UCSD-AML1 (cell line): Measurements from ENCODE around the gene MEIOB.
"Not testable (repeated sequence)": the region's sequence is repeated elsewhere in the genome, so short reads cannot be mapped to it uniquely, and the experiment has no call there.

ENCODE experiments used
- DNase-seq: peaks from one replicate; lab custom pipeline; 2025; ENCODE audit not compliant: unreplicated experiment; lab: John Stamatoyannopoulos, UW

Gene MEIOB

DNA sequence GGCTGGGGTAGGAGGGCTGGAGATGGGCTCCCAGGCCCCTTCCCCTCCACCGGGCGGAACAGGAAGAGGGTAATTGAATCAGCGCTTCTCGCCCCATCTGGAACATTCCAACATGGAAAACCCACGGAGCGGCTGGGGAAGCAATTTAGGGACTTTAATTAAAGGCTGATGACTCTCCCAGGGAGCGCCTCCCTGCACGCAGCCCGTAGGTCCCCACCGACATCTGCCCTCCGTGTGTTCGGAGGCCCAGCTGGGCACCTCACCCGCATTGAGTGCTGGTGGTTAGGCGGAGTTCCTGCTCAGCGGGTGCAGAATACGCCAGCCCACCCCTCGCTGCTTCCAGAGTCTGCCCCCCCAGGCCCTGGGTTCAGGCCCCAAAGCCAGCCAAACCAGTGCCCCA is 36.2 kb upstream of the MEIOB start:
- DNase-seq = no peak

DNA sequence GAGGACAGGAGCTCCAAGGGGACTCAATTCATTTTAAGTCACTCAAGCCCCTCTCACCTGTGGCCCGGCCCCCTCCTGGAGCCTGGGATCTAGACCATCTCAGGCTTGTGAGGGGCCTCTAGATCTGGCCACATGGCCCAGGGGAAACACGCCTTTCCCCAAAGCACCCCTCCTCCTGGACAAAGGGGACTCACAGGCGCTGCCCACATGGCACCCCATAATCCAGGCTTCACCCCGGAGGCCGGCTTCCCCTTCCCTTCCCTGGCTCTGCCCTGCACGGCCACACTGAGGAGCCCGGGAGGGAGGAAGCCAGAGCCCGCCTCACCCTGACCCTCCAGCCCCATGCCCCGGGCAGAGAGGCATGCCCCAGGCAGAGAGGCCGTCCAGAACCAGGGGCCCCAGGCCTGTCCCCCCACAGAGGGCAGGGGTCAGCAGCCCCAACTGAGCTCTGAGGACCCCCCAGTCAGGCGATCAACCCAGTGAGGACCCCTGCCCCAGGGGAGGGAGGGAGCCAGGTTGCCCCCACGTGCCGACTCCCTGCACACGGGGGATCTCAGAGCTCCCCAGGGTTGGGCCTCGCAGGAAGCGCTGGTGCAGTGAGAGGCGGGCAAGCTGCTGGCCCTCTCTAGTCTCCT is 35.4 kb upstream of the MEIOB start:
- DNase-seq = no peak

DNA sequence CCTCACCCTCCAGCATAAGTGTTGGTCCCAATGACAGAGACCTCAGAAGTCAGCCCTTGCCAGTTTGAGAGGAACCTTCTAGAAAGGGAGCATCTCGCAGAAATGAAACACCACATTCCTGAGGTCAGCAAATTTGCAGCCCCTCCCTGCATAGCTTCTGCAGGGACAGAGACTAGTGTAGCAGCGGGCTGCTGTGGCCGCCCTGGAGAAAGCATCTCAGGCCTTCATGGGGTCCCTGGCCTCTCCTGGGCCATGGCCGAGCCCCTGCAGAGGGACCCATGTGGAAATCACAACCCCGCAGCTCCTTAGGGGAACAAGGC is 34.8 kb upstream of the MEIOB start:
- no peak for DNase-seq

DNA sequence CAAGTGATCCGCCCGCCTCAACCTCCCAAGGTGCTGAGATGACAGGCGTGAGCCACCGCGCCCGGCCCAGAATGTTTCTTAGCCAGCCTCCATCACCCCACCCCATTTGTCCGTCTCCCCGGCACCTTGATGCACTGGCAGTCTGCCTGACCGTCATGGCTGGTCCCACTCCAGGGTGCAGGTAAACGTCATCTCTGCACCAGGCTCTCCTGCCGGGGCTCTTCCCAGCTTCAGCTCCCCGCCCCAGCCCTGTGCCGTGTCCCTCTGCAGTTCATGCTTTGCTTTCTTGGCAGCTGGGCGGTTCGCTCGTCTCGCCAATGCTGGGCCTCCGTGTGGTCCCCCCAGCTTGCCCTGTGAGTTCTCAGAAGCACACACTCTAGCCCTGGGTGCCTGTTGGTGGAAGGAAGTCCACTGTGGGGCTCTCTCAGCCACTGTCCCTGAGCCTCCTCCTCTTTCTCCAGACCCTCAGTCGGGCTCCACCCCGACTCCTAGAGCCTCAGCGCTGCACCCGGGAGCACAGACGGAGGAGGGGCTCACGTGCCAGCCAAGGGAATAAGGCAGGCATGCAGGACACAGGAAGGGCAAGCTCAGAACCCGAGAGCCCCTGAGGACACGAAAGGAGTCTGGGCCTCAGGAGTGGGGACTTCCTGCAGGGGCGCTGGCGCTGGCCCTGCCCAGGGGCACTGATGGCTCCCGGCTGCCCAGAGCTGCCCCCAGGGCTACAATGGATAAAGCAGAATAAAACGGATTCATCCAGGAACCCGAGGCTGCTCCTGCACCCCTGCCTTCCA is 34.3 kb upstream of the MEIOB start:
- DNase-seq = no peak

DNA sequence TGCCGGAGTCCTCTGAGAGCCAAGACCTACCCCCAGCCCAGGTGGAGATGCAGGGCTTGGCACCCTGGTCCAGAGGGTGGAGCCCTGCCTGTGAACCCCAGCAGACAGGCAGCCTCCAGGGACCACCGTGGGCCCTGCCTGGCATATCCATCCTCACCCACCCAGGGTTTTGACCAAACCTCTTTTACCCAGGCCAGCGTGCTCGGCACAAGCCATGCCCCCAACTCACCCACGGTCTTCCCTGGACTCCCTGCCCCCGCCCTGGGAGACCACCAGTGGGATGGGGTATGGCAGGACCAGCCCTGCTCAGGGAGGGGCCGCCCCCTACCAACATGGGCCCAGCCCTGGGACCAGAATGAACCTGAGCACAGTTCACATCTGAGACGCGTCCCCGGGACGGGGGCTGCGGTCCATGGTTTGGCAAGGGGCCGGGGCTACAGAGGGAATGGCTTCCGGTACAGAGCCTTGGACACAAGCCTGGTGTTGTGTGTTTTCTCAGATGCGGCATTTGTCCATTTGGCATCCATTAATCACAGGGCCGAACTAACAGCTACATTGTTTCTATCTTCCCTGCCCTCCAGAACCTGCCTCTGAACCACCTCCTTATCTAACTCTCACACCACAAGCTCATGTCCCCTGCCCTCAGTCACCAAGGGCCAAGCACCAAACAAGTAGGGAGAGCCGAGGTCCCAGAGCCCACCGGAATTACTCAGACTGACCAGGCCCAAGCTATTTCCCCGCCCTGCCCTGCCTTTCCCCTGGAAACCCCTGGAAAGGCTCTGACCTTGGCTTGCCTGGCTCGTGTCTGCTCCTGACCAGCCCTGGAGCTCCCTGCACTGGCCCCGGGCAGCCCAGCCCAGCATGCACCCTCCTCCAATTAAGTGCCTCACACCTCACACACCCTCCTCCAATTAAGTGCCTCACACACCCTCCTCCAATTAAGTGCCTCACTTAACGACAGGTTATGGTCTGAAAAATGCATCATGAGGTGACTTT is 32.2 kb upstream of the MEIOB start:
- DNase-seq = no peak

DNA sequence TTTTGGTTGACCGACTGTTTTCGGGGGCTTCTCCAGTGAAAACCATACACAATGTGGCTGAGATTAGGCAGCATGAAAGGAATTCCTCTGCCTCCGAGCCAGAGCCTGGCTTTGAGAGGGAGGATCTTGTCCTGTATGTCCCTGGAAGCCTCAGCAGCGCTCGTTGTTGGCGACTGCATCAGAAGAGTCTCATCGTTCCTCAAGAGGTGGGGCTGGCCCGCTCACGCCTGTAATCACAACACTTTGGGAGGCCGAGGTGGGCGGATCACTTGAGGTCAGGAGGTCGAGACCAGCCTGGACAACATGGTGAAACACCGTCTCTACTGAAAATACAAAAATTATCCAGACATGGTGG is 31.2 kb upstream of the MEIOB start:
- no peak for DNase-seq

DNA sequence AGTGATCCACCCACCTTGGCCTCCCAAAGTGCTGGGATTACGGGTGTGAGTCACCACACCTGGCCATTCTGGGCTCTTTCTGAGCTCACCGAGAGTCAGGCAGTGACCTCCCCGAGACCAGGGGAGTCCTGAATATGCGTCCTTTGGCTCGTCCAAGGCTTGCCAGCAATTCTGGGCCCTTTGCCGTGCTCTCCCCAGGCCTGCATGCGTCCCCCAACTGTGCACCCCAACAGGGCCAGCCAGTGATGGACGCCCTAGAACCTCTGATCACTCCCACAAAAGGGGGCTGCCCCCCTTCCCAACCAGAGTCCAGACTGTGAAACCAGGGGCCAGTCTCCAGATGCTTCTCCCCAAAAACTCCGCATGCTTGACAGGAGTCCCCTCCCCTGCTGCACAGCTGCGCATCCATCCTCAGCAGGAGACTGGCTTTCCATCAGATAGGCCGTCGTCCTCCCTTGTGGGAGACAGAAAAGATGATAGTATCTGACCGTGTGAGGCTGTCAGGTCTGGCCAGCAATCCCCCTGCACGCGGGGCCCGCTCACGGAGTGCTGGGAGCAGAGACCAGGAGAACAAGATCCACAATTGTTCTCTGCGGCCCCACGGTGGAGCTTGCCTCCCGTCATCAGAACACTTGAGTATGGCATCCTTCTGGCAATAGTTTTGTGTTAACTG is 30.7 kb upstream of the MEIOB start:
- DNase-seq = no peak

DNA sequence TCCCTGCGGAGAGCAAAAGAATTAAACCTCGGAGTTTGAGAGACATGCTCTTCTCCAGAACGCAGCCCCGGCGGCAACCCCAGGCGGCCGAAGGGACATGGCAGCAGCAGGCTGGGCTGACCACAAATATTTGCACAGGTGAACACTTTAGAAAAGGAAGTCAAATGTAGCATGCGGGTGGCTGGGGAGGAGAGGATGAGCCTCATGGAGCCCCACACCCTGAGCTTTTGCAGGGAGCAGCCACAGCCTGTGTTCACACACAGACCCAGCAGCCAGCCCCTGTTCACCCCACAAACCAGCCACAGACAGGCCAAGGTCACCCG is 28.4 kb upstream of the MEIOB start:
- no peak for DNase-seq

DNA sequence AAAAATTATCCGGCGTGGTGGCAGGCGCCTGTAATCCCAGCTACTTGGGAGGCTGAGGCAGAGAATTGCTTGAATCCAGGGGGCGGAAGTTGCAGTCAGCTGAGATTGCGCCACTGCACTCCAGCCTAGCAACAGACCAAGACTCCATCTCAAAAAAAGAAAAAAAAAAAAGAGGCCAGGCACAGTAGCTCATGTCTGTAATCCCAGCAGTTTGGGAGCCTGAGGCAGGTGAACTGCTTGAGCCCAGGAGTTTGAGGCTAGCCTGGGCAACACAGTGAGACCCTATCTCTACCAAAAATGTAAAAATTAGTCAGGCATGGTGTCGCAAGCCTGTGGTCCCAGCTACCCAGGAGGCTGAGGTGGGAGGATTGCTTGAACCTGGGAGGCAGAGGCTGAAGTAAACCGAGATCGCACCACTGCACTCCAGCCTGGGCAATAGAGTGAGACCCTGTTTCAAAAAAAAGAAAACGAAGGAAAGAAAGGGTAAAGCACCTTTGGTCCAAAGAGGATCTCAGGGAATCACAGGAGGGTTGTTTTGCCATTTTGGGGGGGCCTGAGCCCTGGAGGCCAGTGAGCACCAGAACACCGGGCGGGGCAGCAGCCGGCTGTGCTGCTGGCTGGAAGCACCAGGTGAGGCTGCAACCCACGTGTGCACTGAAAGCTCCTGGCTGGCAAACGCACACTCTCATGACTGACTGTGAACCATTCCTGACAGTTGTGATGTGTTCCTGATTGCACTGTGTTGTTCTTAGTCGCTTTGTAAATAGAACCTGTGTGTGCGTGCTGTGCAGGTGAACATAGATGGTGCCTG is 27.9 kb upstream of the MEIOB start:
- no peak for DNase-seq

DNA sequence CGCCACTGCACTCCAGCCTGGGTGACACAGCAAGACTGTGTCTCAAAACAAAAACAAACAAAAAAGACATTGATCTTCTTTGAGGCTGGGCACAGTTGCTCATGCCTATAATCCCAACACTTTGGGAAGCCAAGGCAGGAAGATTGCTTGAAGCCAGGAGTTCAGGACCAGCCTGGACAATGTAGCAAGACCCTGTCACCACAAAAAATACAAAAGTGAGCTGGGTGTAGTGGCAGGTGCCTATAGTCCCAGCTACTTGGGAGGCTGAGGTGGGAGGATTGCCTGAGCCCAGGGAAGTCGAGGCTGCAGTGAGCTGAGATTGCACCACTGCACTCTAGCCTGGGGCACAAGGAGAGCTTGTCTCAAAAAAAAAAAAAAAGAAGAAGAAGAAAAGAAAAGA is 25.7 kb upstream of the MEIOB start:
- DNase-seq = not testable (repeated sequence)

DNA sequence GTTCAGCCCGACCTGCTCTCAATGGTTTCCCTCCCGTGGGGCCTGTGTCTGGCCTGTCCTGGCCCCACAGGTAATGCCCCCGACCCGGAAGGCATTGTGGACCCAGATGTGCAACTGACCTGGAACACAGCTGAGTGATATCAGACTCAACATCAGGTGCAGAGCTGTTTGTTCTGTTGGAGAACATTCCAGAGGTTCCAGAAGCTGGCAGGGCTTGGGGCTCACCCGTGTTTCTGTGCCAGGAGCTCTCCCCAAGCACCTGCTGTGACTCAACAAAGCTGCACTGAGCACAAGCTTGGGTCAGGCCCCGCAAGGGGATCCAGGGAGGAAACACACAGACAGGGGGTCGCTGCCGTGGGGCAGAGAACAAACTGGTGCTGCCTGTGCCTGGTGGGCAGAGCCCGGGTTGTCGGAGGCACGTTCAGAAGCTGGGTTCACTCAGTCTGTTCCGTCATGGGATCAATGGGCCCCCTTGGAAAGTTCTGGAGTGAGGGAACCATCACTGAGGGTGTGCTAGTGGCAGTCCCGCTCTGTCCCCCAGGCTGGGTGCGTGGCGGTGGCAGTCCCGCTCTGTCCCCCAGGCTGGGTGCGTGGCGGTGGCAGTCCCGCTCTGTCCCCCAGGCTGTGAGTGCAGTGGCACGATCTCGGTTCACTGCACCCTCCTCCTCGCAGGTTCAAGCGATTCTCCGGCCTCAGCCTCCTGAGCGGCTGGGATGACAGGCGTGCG is 24.1 kb upstream of the MEIOB start:
- no peak for DNase-seq

DNA sequence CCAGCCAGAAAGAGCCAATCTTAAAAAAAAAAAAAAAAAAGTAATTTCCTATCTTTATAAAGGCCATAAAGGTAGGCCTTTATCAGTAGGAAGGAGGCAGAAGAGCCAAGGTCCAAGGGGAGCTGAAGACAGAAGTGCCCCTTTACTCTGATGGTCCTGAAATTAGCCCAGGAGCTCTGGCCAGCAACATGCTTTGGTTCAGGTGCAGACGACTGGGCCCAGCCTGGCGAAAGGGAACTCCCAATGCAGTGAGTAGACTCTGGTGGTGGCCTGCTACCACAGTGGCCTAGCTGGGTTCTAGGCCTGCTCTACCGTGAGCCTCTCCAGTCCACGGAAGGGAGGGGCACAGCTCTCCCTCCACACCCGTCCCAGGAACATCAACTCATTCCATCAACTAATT is 23.1 kb upstream of the MEIOB start:
- no peak for DNase-seq

DNA sequence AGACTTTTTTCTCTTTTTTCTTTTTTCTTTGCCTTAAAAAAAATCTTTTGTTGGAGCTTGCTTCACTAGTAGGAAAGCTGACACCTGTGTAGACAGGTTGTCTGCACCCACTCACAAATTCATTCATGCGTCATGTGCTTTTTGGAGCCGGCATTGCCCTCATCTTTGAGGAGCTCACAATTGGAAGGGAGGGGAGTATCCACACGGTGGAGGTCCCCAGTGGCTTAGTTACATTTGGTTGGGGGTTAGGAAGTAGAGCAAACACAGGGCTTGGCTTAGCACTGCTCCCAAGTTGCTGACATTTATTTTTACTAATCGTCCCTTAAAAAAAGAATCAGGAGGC is 18.7 kb upstream of the MEIOB start:
- DNase-seq = no peak

DNA sequence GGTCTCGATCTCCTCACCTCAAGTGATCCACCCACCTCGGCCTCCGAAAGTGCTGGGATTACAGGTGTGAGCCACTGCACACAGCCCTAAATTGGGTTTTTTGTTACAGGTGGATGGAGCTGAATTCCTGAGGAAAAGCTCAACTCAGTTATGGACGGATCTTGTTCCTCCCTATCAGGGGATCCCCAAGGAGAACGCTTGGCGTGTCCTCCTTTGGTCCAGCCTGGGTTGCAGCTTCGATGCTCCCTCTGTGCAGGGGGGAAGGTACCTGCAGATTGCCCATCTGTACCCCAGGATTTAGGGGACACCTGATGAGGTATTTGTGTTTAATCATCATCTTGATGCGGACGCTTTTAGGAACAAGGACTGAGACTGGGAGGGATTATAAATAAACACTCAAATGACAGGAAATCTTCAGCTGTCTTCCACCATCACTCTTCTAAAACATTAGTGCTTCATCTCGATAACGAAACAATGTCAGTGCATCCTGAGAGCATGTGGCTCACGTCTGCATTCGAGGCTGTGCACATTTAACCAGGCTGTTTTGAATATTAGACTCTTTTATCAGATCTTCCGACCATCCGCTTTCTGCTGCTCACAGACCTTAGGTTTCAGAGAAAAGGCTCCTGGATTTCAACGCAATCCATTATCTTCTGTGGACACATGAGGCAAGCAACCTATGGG is 18.2 kb upstream of the MEIOB start:
- no peak for DNase-seq

DNA sequence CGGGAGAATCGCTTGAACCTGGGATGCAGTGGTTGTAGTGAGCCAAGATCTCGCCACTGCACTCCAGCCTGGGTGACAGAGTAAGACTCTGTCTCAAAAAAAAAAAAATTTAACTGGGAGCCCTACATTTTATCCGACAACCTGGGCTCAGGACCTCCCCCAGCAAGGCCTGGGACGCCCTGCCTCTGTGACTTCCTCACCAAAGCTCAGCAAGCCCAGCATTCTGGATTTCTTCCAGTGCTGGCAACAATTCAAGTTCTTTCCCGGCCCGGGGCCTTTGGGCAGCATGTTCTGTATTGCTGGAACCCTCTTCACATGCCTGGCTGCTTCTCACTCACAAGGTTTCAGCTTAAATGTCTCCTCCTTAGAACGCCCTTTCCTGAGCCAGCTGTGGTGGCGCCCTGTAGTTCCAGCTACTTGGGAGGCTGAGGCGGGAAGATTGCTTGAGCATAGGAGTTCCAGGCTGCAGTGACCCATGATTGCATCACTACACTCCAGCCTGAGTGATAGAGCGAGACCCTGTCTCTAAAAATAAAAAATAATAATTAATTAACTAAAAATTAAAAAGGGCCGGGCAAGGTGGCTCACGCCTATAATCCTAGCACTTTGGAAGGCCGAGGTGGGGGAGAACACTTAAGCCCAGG is 15.9 kb upstream of the MEIOB start:
- no peak for DNase-seq

DNA sequence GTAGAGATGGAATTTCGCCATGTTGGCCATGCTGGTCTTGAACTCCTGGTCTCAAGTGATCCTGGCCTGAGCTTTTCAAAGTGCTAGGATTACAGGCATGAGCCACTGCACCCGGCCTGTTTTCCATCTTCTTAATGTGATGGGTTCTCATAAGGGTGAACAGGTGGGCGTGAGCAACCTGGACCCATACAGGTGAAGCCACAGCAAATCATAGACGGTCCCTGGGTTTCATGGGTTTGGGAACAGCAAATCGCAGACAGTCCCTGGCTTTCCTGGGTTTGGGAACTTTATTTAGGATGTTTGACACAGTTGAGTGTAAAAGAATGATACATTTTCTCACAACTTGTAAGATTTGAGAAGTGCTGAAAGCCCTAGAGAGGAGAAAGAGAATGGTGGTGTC is 12.9 kb upstream of the MEIOB start:
- no peak for DNase-seq

DNA sequence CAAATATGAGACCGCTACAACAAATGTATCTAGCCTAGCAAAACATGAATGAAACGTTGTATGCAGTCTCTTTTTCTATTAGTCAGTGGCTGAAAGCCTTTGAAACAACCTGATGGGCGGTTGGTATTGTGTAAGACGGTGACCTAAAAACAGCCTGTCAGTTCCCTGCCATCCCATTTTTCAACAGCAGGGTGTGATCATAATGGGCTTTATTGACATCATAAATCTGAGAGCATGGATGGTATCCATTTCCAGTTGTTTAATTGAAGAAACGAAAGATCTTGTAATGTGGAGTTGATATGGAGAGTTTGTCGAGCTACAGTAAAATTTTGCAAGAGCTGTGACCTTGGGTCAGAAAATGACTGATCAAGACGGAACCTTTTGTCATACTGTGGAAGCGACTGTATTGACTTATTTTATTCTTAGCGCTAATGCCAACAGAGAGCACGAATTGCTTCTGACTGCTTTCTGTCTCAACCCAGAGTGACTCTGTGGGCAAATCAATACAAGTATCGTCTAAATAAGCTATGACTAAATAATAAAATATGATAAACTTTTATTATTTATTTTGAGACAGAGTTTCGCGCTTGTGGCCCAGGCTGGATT is 12.3 kb upstream of the MEIOB start:
- DNase-seq = no peak

DNA sequence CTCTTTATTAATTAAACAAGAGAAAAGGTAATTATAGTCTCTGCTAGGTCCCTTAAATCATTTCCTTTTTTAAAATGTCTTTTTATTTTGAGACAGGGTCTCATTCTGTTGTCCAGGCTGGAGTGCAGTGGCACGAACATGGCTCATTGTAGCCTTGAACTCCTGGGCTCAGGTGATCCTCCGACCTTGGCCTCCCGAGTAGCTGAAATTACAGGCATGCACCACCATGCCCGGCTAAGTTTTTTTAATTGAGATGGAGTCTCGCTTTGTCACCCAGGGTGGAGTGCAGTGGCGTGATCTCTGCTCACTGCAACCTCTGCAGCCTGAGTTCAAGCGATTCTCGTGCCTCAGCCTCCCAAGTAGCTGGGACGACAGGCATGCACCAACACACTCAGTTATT is 9.2 kb upstream of the MEIOB start:
- DNase-seq = not testable (repeated sequence)

DNA sequence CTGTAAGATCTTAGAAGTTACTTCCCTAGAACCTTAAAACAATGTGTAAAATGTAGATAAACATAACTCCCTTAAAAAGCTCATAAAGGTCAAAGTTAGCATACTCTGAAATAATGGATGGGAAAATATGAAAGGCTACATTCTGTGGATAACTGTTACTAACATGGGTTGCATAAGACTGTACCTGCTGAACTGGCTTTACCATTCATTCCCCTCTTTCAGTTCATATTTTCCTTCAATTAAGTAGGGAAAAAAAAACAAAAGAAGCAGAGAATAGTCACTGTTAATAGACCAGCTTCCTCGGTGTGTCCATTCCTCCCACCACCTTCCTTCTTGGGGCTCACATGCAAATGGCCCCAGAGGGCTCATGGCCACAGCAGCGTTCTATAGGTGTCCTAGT is 7.5 kb upstream of the MEIOB start:
- no peak for DNase-seq
